IPS-11a (cell line): ENCODE results near the gene ERFL.
"Not testable (repeated sequence)": the region's sequence is repeated elsewhere in the genome, so short reads cannot be mapped to it uniquely, and the experiment has no call there.

ENCODE experiments used
- H3K4me3 ChIP-seq: one replicate; pipeline ENCODE4 v1.5.1; 2013; ENCODE audit warnings: low read depth, low read length, control low read depth

Gene ERFL

GRCh38 chr19:41879670-41880328 is 48.5 kb downstream of the ERFL start:
- no peak overlapping the region for H3K4me3 ChIP-seq

DNA sequence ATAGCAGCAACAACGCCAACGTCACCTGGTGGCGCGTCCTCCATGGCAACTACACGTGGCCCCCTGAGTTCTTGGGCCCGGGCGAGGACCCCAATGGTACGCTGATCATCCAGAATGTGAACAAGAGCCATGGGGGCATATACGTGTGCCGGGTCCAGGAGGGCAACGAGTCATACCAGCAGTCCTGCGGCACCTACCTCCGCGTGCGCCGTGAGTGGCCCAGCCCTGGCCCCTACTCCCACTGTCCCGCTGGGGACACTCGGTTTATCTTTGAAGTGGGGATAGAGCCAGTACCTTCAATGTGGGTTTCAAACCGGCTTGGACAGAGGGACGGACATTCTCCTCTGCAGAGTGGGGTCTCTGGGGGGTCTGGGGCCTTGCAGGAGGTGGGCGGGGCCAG is 49.2 kb downstream of the ERFL start:
- no peak overlapping the region for H3K4me3 ChIP-seq

- no peak overlapping the region for H3K4me3 ChIP-seq
Measured at GRCh38 chr19:41877916-41878905, 50.0 kb downstream of the ERFL start.

GRCh38 chr19:41876847-41877832 is 51.1 kb downstream of the ERFL start, which contains the start of gene CD79A:
Gene CD79A, plus strand, starts transcription at chr19:41877279. Its CDS starts 26 bp downstream, at chr19:41877305.
- H3K4me3 ChIP-seq: no peak within 1 kb of the TSS

- H3K4me3 ChIP-seq: not testable (repeated sequence)
Measured at GRCh38 chr19:41875973-41876372, 52.3 kb downstream of the ERFL start.

GRCh38 chr19:41872775-41873647 is 55.2 kb downstream of the ERFL start:
- no peak overlapping the region for H3K4me3 ChIP-seq

GRCh38 chr19:41872384-41872774 is 55.9 kb downstream of the ERFL start:
- H3K4me3 ChIP-seq: no peak overlapping the region

- H3K4me3 ChIP-seq: no peak overlapping the region
Measured at GRCh38 chr19:41871573-41872383, 56.5 kb downstream of the ERFL start.

DNA sequence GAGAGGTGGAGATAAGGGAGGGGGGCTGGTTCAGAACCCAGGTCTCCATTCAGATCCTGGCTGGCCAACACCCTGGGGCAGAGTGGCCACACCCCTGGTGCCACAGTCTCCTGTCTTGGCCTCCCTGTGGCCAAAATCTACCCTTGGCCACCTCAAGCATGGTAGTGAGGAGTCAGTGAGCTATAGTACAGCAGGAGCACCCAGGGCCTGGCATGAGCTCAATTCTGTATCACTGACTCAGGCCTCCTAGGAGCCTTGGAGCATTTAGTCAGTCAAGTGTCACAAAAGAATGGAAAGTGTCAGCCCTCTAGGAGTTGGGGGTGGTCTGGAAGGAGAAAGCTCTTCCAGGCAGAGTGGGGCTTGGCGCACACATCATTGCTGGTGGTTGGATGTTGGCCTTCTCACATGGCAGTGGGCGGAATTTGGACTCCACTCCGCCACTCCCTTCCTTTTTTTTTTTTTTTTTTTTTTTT is 57.8 kb downstream of the ERFL start:
- H3K4me3 ChIP-seq: no peak overlapping the region

DNA sequence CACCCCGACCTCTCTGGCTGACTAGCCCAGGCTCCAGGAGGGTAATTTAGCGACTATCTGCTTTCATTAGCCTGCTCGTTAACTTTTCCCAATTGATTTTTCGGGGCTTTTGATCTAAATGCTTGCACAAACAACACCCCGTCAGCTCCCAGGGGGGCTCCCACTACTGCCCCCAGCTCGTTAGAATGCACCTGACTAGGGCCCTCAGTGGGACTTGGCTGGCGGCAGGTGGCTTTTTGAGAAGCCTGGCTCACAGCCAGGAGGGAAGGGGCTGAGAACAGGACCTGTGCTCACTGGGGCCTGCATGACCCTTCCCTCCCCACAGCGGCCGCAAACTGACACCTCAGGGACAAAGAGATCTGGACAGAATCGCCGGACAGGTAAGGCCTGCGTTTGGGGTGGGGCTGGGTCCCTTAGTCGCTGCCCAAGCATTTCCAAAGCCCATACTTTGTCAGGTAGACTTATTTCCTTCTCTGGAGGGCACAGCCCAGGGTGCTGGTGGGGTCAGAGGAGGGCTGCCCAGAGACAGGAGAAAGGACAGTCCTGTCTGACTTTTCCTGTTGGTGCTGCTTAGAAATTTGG is 58.8 kb downstream of the ERFL start:
- no peak overlapping the region for H3K4me3 ChIP-seq

DNA sequence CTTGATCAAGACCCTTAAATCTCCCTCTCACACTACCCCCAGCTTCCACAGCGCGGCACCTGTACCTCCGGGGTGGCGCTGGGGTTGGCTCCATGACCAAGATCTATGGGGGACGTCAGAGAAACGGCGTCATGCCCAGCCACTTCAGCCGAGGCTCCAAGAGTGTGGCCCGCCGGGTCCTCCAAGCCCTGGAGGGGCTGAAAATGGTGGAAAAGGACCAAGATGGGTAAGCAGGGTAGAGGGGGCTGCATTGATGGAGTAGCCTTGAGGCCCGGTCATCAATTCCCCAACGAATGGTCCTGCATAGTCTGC is 59.3 kb downstream of the ERFL start:
- H3K4me3 ChIP-seq: no peak overlapping the region

- no peak overlapping the region for H3K4me3 ChIP-seq
Measured at GRCh38 chr19:41868120-41868988, 59.9 kb downstream of the ERFL start.

GRCh38 chr19:41866284-41866683 is 62.0 kb downstream of the ERFL start:
- H3K4me3 ChIP-seq: no peak overlapping the region

DNA sequence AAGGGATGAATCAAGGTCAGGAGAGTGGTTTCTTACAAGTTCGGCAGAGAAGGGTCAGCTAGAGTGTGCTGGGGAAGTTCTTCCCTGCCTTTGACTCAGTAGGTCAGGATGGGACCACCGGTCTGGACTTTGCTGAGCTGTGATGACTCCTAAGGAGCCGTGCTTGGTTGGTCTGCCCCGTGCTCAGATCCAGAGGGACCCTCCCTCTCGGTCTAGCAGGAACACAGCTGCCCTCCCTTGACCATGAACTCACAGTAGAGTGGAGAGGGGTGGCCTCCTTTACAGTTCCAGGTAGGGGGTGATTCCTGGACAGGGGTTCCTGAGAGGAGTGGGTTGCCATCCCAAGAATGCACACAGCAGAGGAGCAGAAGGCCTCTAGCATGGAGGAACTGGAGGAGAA is 63.9 kb downstream of the ERFL start:
- H3K4me3 ChIP-seq: no peak overlapping the region

GRCh38 chr19:41863209-41863931 is 64.9 kb downstream of the ERFL start:
- no peak overlapping the region for H3K4me3 ChIP-seq

- no peak overlapping the region for H3K4me3 ChIP-seq
Measured at GRCh38 chr19:41862445-41862986, 65.7 kb downstream of the ERFL start.

DNA sequence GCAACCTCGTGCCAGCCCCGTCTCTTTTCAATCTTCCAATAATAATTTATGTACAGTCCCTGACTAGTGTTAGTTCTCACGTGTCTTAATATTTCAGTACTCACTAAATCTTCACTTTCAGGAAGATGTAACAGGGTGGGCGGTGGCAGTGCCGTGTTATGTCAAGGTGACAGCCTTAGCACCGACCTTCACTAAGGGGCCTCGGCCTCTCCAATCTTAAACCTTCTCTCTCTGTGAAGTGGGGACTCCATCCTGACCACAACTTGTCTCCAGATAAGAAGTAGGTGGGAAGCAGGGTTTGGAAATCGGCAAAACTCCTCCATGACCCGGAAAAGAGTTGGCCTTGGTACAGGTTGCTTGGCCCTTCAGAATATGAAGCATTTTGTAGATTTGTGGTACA is 66.4 kb downstream of the ERFL start:
- peak overlapping the region; percentile 6 for H3K4me3 ChIP-seq
